Measurements from ENCODE around the gene SLC20A1.

- no peak for TF ChIP-seq CTCF (conservative IDR thresholded peaks at IDR 0.05; ENCODE audit: low read depth, low read length)
- TF ChIP-seq EZH2 (IDR thresholded peaks at IDR 0.05; ENCODE audit: low read length, unreplicated experiment): no peak
These were observed 8.5 kb upstream of the SLC20A1 start for GRCh38 chr2:112637289-112637660.

Measured in PC-3 (cell line).